Activated CD4-positive, alpha-beta T cell treated with anti-CD3 and anti-CD28 coated beads for 36 hours (primary cell): ENCODE results near the gene PEX12. TPM values are rescaled to one million over a fixed set of nuclear protein-coding genes. Genes with fewer than 3 reads are reported as not detected.
"Not testable (repeated sequence)": the region's sequence is repeated elsewhere in the genome, so short reads cannot be mapped to it uniquely, and the experiment has no call there.

Experiments used
- ATAC-seq: fragments of 200-7000 bp; cut with Tn5 transposase; one replicate; pipeline ENCODE4 v1.10.0; 2021; ENCODE audit warnings: mild to moderate bottlenecking, moderate library complexity
- CTCF ChIA-PET: fragments of 350-600 bp; sonication (Branson Sonifier 250); formaldehyde crosslinking; loops from one replicate; lab custom pipeline; 2021; ENCODE audit warnings: antibody characterized with exemption; lab: Charles Lee
- POLR2A ChIA-PET: fragments of 350-600 bp; sonication (Branson Sonifier 250); formaldehyde crosslinking; loops from one replicate; lab custom pipeline; 2021; ENCODE audit warnings: antibody characterized with exemption, inconsistent platforms; lab: Charles Lee
- DNase-seq: peaks from one replicate; pipeline ENCODE4 v3.0.0-alpha.2; 2020
- H3K27ac Mint-ChIP-seq: one replicate; pipeline ENCODE4 v1.8.0; 2021; ENCODE audit warnings: mixed read lengths
- H3K27me3 Mint-ChIP-seq: one replicate; pipeline ENCODE4 v1.8.0; 2021; ENCODE audit warnings: mixed read lengths
- H3K36me3 Mint-ChIP-seq: one replicate; pipeline ENCODE4 v1.8.0; 2021; ENCODE audit warnings: low read depth, mixed read lengths
- H3K4me1 Mint-ChIP-seq: one replicate; pipeline ENCODE4 v1.8.0; 2021; ENCODE audit warnings: mixed read lengths
- H3K4me3 Mint-ChIP-seq: one replicate; pipeline ENCODE4 v1.8.0; 2021; ENCODE audit warnings: mild to moderate bottlenecking, moderate library complexity, mixed read lengths
- H3K9me3 Mint-ChIP-seq: one replicate; pipeline ENCODE4 v1.8.0; 2021; ENCODE audit warnings: low read depth, mixed read lengths
- intact Hi-C, 2 experiments: fragments of 100-400 bp; cut with DNase I in 1 of 2; cut with micrococcal nuclease in 1 of 2; formaldehyde crosslinking; loops; one replicate each; pipeline versions ENCODE4 v1.14.2 to v1.15.1; 2022 to 2024; cut with DNase I, micrococcal nuclease
- total RNA-seq, 2 experiments: library from RNA; stranded (reverse); gene quantifications; one replicate each; pipeline ENCODE4 v1.2.3, GENCODE V29; 2021

PEX12 gene
- total RNA-seq, 2 experiments from 2014 or later, result 5.7 to 6.1 TPM

GRCh38 chr17:35539659-35540026, 38.7 kb downstream of the PEX12 start:
- Mint-ChIP-seq H3K27ac (peak overlapping the region; percentile 100), H3K36me3 (peaks cover 14% of the 10 kb centered on the region), H3K27me3 (no peaks in the 10 kb centered on the region), H3K9me3 (no peaks in the 10 kb centered on the region), H3K4me3 (peak overlapping the region; percentile 62), H3K4me1 (peaks cover 44% of the 10 kb centered on the region)
- ChIA-PET POLR2A (interaction anchor here (1.0 kb wide), 1 partner anchor 297 kb away, joined by 3 read pairs; the partner anchor contains the start of gene SLFN5), CTCF (interaction anchor here (0.6 to 7.4 kb wide), 24 partner anchors 8 to 369 kb away, joined by 3 to 108 read pairs (median 4); partner anchors contain the start of genes AP2B1, PEX12, SLFN11 and SLFN13)
- DNase-seq (no peak), ATAC-seq (no peak)
- intact Hi-C loops, result loop anchor here (1.0 to 5.0 kb wide), 11 partner anchors 29 to 397 kb away; partner anchors contain the start of genes AP2B1 (in 1 of the 2), NLE1 (in 1 of the 2), PEX12 (in 1 of the 2) and SLFN11 (in 1 of the 2)

- H3K4me3 Mint-ChIP-seq, result peak within 1 kb of the TSS; percentile 83
- ATAC-seq (peak; percentile 59), DNase-seq (peak; percentile 36)
- H3K9me3 Mint-ChIP-seq, result no peaks in the 10 kb centered on the region
- intact Hi-C loops, result loop anchor here (1.0 to 5.0 kb wide), 13 partner anchors 50 to 557 kb away; partner anchors contain the start of genes AP2B1 (in 1 of the 2), LIG3 (in 1 of the 2), SLFN12 (in 1 of the 2) and SLFN13 (in 1 of the 2)
- POLR2A ChIA-PET, result interaction anchor here (0.7 to 5.1 kb wide), 3 partner anchors 165 to 421 kb away, joined by 3 to 32 read pairs (median 8); partner anchors contain the start of genes SLFN11 and SLFN5
- H3K27ac Mint-ChIP-seq, result peak within 1 kb of the TSS; percentile 100
- H3K36me3 Mint-ChIP-seq, result peaks cover 22% of the 10 kb centered on the region
- no peaks in the 10 kb centered on the region for H3K27me3 Mint-ChIP-seq
- H3K4me1 Mint-ChIP-seq, result peaks cover 50% of the 10 kb centered on the region
- CTCF ChIA-PET, result interaction anchor here (0.5 to 7.4 kb wide), 20 partner anchors 10 to 419 kb away, joined by 3 to 108 read pairs (median 4); partner anchors contain the start of genes AP2B1, PEX12, SLFN11 and SLFN14
These were observed 40.7 kb downstream of the PEX12 start, which contains the start of gene SLFN12L for GRCh38 chr17:35537601-35538141. SLFN12L (minus strand) TSS chr17:35537678; CDS start chr17:35522364, 15,314 bp downstream.

- peaks cover 24% of the 10 kb centered on the region for H3K36me3 Mint-ChIP-seq
- ChIA-PET POLR2A (interaction anchor here (0.6 to 5.1 kb wide), 6 partner anchors 32 to 293 kb away, joined by 3 to 32 read pairs (median 6); partner anchors contain the start of genes PEX12, SLFN11 and SLFN5), CTCF (interaction anchor here (0.6 to 7.4 kb wide), 12 partner anchors 9 to 390 kb away, joined by 3 to 108 read pairs (median 4); partner anchors contain the start of genes PEX12 and SLFN5)
- peaks cover 57% of the 10 kb centered on the region for H3K4me1 Mint-ChIP-seq
- H3K4me3 Mint-ChIP-seq, result peak overlapping the region; percentile 83
- intact Hi-C loops, result loop anchor here (1.0 to 5.0 kb wide), 12 partner anchors 49 to 556 kb away; partner anchors contain the start of genes AP2B1 (in 1 of the 2), LIG3 (in 1 of the 2), SLFN12 (in 1 of the 2) and SLFN13 (in 1 of the 2)
- H3K27me3 Mint-ChIP-seq, result no peaks in the 10 kb centered on the region
- no peaks in the 10 kb centered on the region for H3K9me3 Mint-ChIP-seq
- H3K27ac Mint-ChIP-seq, result peak overlapping the region; percentile 100
- ATAC-seq (peak; percentile 45), DNase-seq (peak; percentile 63)
These were observed 41.7 kb downstream of the PEX12 start for GRCh38 chr17:35536664-35537171.

- H3K4me3 Mint-ChIP-seq, result peak overlapping the region; percentile 83
- ChIA-PET CTCF (interaction anchor here (0.7 to 7.4 kb wide), 5 partner anchors 14 to 554 kb away, joined by 3 to 108 read pairs (median 3); no protein-coding TSS in a partner anchor), POLR2A (interaction anchor here (0.6 to 5.1 kb wide), 5 partner anchors 49 to 353 kb away, joined by 3 to 32 read pairs (median 7); partner anchors contain the start of genes SLFN11 and SLFN13)
- H3K27ac Mint-ChIP-seq, result peak overlapping the region; percentile 100
- H3K27me3 Mint-ChIP-seq, H3K9me3 Mint-ChIP-seq, ATAC-seq: not testable (repeated sequence)
- H3K36me3 Mint-ChIP-seq, result peaks cover 29% of the 10 kb centered on the region
- DNase-seq, result peak; percentile 38
- peaks cover 61% of the 10 kb centered on the region for H3K4me1 Mint-ChIP-seq
- intact Hi-C loops, result loop anchor here in 1 of 2 experiments (5.0 kb wide), 1 partner anchor 212 kb away; no protein-coding TSS in a partner anchor
These were observed 43.0 kb downstream of the PEX12 start for GRCh38 chr17:35535406-35535805.

GRCh38 chr17:35534576-35535093, 43.7 kb downstream of the PEX12 start:
- POLR2A ChIA-PET, result interaction anchor here (0.6 to 5.1 kb wide), 8 partner anchors 42 to 354 kb away, joined by 3 to 32 read pairs (median 4); partner anchors contain the start of genes SLFN11 and SLFN13
- intact Hi-C loops, result loop anchor here in 1 of 2 experiments (5.0 kb wide), 1 partner anchor 213 kb away; no protein-coding TSS in a partner anchor
- Mint-ChIP-seq H3K27ac (peak overlapping the region; percentile 74), H3K4me3 (peak overlapping the region; percentile 83), H3K9me3 (no peaks in the 10 kb centered on the region), H3K27me3 (no peaks in the 10 kb centered on the region), H3K36me3 (peaks cover 33% of the 10 kb centered on the region), H3K4me1 (peaks cover 60% of the 10 kb centered on the region)
- DNase-seq, result no peak
- CTCF ChIA-PET, result interaction anchor here (0.6 to 7.4 kb wide), 13 partner anchors 13 to 553 kb away, joined by 3 to 108 read pairs (median 4); partner anchors contain the start of gene SLFN12
- ATAC-seq, result no peak

- Mint-ChIP-seq H3K9me3 (peaks cover 4% of the 10 kb centered on the region), H3K4me3 (peak overlapping the region; percentile 50), H3K27ac (no peak overlapping the region), H3K36me3 (peaks cover 57% of the 10 kb centered on the region), H3K27me3 (no peaks in the 10 kb centered on the region), H3K4me1 (peaks cover 67% of the 10 kb centered on the region)
- CTCF ChIA-PET, result interaction anchor here (1.1 to 1.4 kb wide), 3 partner anchors 8 to 292 kb away, joined by 3 to 9 read pairs (median 4); no protein-coding TSS in a partner anchor
- DNase-seq (no peak), ATAC-seq (peak; percentile 28)
- intact Hi-C loops, result no loop called here
- POLR2A ChIA-PET, result no interaction called here
These were observed 47.2 kb downstream of the PEX12 start for GRCh38 chr17:35531160-35531559.

GRCh38 chr17:35529866-35530265, 48.5 kb downstream of the PEX12 start:
- peak; percentile 31 for ATAC-seq
- POLR2A ChIA-PET, result no interaction called here
- H3K36me3 Mint-ChIP-seq, result peaks cover 53% of the 10 kb centered on the region

GRCh38 chr17:35529326-35529725, 49.0 kb downstream of the PEX12 start:
- ATAC-seq, intact Hi-C loops, H3K9me3 Mint-ChIP-seq, H3K27me3 Mint-ChIP-seq, DNase-seq, CTCF ChIA-PET, H3K4me3 Mint-ChIP-seq, H3K27ac Mint-ChIP-seq, POLR2A ChIA-PET: not testable (repeated sequence)
- H3K36me3 Mint-ChIP-seq, result peaks cover 49% of the 10 kb centered on the region
- H3K4me1 Mint-ChIP-seq, result peaks cover 75% of the 10 kb centered on the region

More at GRCh38 chr17:35529866-35530265, 48.5 kb downstream of the PEX12 start:
- peak overlapping the region; percentile 50 for H3K4me3 Mint-ChIP-seq
- H3K9me3 Mint-ChIP-seq, result peaks cover 9% of the 10 kb centered on the region
- DNase-seq, result no peak
- peaks cover 77% of the 10 kb centered on the region for H3K4me1 Mint-ChIP-seq
- CTCF ChIA-PET, result no interaction called here
- H3K27me3 Mint-ChIP-seq, result no peaks in the 10 kb centered on the region
- intact Hi-C loops, result no loop called here
- H3K27ac Mint-ChIP-seq, result no peak overlapping the region
